Esophagus squamous epithelium (tissue), 4 donors: ENCODE measurements around the gene ZBED4.

ENCODE experiments used
- POLR2A ChIP-seq, 4 donors: fragments of 450-650 bp; IDR thresholded peaks; one replicate each; pipeline ENCODE4 v1.6.1; 2017; ENCODE audit warnings: antibody characterized with exemption in 4 of 4, mild to moderate bottlenecking in 4 of 4, moderate library complexity in 3 of 4
- TF ChIP-seq, protein P1 (sequence below), 6 experiments: fragments of 450-650 bp in 4 of 6; fragments of 200-600 bp in 2 of 6; sonication (generic) in 2 of 6; IDR thresholded peaks; one replicate each; pipeline ENCODE4 v1.5.1; 2016 to 2019; ENCODE audit warnings: antibody characterized with exemption in 6 of 6, mild to moderate bottlenecking in 4 of 6, moderate library complexity in 4 of 6

DNA sequence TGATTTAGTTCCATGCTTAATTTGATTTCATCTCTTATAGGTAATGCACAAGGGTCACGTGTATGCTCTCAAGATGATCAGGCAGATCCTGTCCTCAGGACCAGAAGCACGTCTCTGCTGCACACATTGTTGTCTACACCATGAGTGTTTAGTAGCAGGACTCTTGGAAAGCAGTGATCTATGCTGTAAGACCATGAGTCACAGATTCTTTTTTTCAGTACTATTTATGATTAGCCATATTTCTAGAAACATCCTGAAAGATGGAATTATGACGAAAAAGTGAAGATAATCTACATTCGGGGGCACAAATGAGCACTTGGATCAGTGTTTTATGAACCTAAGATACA, 29.6 kb downstream of the ZBED4 start:
- TF ChIP-seq, protein P1, sequence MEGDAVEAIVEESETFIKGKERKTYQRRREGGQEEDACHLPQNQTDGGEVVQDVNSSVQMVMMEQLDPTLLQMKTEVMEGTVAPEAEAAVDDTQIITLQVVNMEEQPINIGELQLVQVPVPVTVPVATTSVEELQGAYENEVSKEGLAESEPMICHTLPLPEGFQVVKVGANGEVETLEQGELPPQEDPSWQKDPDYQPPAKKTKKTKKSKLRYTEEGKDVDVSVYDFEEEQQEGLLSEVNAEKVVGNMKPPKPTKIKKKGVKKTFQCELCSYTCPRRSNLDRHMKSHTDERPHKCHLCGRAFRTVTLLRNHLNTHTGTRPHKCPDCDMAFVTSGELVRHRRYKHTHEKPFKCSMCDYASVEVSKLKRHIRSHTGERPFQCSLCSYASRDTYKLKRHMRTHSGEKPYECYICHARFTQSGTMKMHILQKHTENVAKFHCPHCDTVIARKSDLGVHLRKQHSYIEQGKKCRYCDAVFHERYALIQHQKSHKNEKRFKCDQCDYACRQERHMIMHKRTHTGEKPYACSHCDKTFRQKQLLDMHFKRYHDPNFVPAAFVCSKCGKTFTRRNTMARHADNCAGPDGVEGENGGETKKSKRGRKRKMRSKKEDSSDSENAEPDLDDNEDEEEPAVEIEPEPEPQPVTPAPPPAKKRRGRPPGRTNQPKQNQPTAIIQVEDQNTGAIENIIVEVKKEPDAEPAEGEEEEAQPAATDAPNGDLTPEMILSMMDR (IDR thresholded peaks at IDR 0.05): no peak
- TF ChIP-seq POLR2A (IDR thresholded peaks at IDR 0.05): no peak
